HG02759 (cell line): ENCODE results near the gene PPA1.
"Not testable (repeated sequence)": the region's sequence is repeated elsewhere in the genome, so short reads cannot be mapped to it uniquely, and the experiment has no call there.

Source experiments
- ATAC-seq: cut with Tn5 transposase; IDR thresholded peaks from one replicate; pipeline ENCODE4 v1.9.1; 2021; ENCODE audit warnings: mild to moderate bottlenecking, moderate library complexity; ENCODE audit not compliant: unreplicated experiment

PPA1 gene

DNA sequence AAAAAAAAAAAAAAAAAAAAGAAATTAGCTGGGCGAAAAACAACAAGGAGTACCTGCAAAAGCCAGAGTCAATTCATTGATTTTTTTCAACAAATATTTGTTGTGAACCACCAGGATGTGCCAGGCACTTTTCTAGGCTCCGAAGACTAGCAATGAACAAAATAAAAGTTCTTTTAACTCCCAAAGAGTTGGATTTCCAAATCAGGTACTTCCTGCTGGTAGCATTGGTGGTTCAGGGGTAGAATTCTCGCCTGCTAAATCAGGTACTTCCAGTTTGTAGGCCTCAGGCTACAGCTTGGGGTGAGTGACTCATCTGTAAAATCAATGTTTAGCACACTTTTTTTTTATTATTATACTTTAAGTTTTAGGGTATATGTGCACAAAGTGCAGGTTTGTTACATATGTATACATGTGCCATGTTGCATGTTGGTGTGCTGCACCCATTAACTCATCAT is 10.9 kb downstream of the PPA1 start:
- ATAC-seq = no peak

DNA sequence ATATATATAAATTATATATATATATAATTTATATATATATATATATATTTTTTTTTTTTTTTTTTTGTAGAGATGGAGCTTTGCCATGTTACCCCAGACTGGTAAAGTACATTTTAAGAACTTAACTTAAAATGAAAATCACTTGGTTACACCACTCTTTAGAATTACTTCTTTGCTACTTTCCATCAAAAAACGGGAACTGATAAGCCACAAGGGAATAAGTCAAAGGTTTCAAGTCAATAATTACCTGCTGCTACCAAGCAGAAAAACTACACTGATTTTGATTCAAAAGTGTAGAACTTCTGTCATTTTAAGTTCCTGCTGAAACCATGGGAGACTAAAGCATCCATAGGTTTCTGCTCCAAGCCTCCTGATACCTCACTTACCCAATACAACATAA is 12.2 kb downstream of the PPA1 start:
- ATAC-seq = no peak

- ATAC-seq = no peak
Observed at GRCh38 chr10:70212879-70213278, 20.4 kb downstream of the PPA1 start.

DNA sequence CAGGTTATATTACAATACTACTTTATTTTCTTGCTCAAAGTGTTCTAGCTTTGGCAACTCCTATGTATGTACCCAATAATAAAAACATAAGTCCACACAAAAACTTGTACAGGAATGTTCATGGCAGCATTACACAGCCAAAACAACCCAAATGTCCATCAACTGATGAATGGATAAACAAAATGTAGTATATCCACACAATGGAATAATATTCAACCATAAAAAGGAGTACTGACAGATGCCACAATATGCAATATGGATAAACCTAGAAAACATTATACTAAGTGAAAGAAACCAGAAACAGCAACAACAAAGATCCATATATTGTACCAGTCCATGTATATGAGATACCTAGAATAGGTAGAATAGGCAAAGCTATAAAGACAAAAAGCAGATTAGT is 21.0 kb downstream of the PPA1 start:
- no peak for ATAC-seq

DNA sequence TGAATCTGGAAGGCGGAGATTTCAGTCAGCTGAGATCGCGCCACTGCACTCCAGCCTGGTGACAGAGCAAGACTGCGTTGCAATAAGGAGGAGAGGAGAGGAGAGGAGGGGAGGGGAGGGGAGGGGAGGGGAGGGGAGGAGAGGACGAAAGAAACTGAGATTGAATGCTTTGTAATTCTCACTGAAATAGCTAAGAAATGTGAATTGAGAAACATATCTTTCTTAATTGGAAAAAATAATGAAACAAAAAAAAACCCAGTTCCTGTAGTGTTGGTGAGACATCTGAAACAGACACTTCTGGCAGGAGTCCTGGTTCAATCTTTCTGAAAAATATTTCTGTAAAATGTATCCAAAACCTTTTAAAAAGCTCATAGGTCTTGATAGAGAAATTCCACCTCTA is 26.5 kb downstream of the PPA1 start:
- no peak for ATAC-seq

- ATAC-seq = no peak
Observed at GRCh38 chr10:70201105-70201504, 32.1 kb downstream of the PPA1 start.

GRCh38 chr10:70198696-70199466 is 34.3 kb downstream of the PPA1 start:
- ATAC-seq = no peak

DNA sequence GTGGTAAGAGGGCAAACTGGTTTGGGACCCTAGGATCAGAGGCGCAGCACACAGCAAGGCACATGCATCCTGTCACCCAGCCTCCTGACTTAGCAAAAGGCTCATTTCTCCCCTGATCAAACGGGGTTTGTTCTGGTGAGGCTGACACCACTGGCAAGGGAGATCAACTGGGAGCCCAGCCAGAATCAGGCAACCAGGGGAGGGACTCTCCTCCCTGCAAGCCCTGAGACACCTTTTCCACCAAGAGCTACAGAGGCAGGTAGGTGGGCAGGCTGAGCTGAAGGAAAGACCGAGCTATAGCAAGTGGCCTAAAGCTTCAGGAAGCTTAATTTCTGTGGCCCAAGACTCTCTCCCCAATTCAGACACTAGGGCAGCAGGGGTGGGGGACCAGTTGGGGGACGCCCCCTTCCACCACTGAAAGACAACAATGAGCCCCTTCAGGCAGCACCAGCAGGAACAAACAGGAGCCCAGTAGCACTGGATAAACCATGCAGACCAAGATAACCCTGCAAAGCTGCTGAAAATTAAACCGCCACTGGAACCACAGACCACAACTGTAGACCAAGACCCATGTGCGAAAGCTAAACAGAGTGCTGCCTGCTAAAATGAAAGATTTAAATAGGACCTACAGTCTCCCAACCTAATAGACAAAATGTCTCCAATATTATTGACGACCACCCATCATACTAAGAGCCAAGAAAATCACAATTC is 35.8 kb downstream of the PPA1 start:
- no peak for ATAC-seq

- ATAC-seq = no peak
Observed at GRCh38 chr10:70193391-70193844, 39.8 kb downstream of the PPA1 start.

DNA sequence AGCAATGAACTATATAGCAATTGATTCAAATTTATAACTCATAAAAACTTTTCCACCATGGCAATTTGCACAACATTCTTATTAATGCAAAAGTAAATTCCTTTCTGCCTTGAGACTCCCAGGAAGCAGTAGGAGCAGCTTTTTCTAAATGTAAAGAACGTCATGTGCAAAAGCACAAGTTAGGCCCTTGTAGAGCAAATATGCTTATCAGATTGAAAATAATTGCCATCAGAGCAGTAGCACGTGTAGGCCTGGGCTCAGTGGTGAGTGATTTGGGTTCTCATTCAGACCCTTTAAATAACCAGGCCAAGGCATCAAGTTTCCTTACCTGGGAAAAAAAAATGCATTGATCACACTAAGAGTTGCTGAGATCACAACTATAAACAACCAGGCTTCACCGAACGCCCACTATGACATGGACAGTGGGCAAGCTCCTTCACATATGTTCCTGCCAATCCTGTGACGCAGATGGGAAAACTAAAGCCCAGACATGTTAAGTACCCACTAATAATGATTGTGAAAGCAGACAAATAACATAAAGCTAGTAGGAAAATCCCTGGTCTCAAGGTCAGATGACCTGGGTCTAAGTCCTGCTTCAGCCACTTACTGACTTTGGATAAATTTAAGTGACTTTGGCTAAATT is 40.8 kb downstream of the PPA1 start:
- no peak for ATAC-seq

DNA sequence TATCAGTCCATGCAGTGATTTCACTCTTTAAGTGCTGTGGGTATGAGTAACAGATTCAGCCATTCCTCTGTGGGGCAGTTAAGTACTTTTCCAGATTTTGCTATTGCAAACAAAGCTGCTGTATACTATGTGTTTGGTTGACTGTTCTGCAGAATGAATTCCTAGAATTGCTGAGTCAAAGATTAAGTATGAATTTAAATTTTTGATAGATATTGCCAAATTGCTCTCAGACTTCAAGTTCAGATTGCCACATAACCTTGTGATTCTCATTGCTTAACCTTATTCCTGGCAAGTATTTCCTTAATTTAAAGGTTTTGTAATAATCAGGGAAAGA is 41.3 kb downstream of the PPA1 start:
- no peak for ATAC-seq

- ATAC-seq = no peak
Observed at GRCh38 chr10:70191161-70191971, 41.9 kb downstream of the PPA1 start.

DNA sequence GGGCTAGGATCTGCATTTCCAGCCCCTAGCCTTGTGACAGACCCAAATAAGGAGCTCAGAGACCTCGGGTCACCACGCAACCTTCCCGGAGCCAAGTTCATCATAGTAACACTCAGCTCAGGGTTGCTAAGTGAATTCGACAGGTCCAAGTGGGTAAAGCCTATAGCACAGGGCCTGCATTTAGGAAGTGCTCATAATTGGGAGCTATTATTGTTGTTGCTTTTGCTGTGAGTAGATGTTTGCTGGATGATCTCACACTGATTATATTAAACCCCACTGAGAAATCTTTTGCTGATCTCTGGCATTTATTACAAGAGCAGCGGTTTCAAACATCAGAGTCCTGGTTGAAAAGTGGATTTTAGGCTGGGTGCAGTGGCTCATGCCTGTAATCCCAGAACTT is 42.6 kb downstream of the PPA1 start:
- ATAC-seq = no peak

GRCh38 chr10:70190102-70190501 is 43.1 kb downstream of the PPA1 start:
- ATAC-seq = no peak

DNA sequence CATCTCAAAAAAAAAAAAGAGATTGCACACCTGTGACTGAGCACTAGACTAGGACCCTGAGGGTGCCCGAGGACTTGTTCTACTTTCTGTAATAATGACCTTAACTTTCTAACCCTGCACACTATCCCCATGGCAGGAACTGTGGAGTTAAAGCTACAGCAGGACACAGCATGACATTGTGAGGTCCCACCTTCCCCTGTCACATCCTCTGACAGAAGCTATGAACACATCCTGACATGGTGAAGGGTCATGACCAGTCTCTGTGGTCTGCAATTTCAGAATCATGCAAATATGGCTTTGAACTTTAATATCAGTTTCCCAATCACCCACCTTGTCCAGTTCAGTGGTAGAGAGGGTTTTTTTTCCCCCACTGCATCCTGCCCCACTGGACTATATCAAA is 44.5 kb downstream of the PPA1 start:
- ATAC-seq = no peak

DNA sequence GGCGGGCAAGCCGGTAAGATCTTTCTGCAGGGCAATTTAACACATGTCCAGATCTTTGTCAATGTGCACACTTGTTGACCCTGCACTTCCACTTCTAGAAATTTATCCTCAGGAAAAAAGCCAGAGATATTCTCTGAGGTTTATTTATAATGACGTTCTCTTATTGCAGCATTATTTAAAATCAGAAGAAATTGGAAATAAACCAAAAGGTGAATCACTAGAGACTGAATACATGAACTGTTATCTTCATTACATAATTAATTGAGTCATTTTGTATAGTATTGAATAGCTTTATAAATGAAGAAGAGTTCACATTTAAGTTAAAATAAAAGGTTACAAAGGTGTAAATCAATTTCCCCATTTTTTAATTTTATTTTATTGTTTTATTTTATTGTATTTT is 46.7 kb downstream of the PPA1 start:
- no peak for ATAC-seq

DNA sequence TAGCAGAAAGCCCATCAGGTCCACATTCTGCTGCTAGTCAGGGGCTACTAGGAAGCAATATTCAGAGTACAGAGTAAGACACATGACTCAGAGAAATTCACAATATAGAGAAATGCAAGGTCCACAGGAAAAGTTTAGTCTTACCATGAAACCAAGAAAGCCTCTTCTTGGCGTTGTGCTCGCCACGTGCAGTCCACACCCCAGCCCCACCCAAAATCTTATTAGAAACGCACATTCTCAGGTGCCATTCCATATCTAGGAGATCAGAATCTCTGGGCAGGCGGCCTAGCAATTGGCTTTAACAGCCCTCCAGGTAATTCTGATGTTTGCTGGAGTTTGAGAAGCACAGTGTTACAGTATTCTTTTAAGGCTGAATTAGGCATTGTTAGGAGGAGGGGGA is 47.1 kb downstream of the PPA1 start:
- no peak for ATAC-seq

GRCh38 chr10:70183304-70183703 is 49.9 kb downstream of the PPA1 start:
- ATAC-seq = no peak

GRCh38 chr10:70179209-70179608 is 54.0 kb downstream of the PPA1 start:
- ATAC-seq = not testable (repeated sequence)

DNA sequence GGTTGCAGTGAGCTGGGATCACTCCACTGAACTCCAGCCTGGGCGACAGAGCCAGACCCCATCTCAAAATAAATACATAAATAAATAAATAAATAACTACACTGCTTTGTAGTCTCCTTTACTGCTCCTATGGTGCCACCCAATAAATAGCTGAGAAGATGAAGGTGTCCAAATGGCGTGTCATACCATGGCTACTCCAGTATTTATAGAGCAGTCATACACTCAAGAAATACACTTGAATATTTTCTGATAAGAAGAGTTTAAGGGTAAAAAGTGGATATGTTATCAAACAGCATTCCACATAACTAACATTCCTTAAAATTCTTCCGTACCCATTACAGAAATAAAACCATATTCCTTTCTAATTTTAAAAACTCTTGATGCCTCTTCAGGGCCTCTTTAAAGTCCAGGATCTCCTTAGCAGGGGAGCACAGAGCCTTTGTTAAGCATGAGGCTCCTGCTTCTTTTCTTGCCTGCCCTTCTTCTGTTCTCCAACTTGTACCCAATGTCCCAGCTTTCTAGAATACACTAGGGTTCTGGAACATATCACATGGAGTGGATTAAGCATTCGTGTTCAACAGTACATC is 55.0 kb downstream of the PPA1 start:
- ATAC-seq = no peak

DNA sequence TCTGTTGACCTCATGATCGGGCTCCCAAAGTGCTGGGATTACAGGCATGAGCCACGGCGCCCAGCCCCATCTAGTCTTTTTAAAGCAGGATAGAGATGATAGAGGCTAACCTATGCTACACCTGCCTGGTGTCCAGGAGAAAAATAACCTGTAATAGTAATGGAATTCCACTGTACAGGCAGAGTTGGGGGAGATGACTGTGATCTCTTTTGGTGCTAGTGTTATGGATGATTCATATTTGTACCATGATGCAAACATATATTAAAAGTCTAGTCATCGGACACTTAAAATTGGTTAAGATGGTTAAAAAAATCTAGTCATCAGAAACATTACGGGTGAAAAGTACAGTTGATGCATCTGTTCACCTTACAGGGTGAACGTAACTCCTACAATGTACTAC is 56.8 kb downstream of the PPA1 start:
- no peak for ATAC-seq
